Progenitor cell of endocrine pancreas (in vitro differentiated cells): Measurements from ENCODE around the gene IGFLR1. TPM values are rescaled to one million over a fixed set of nuclear protein-coding genes. Genes with fewer than 3 reads are reported as not detected.

ENCODE experiments used
- DNase-seq: peaks from one replicate; pipeline ENCODE4 v3.0.0; 2021; ENCODE audit warnings: low spot score; ENCODE audit not compliant: unreplicated experiment
- H3K27ac Mint-ChIP-seq: 2 replicates; pipeline ENCODE4 v1.8.0; 2021; ENCODE audit warnings: mild to moderate bottlenecking, moderate library complexity, mixed read lengths
- H3K27me3 Mint-ChIP-seq: 2 replicates; pipeline ENCODE4 v1.8.0; 2021; ENCODE audit warnings: mixed read lengths
- H3K36me3 Mint-ChIP-seq: 2 replicates; pipeline ENCODE4 v1.8.0; 2022; ENCODE audit warnings: mixed read lengths; ENCODE audit not compliant: insufficient read depth
- H3K4me1 Mint-ChIP-seq: 2 replicates; pipeline ENCODE4 v1.8.0; 2021; ENCODE audit warnings: low read depth, mixed read lengths
- H3K4me3 Mint-ChIP-seq: 2 replicates; pipeline ENCODE4 v1.8.0; 2021; ENCODE audit warnings: low read depth, mild to moderate bottlenecking, moderate library complexity, mixed read lengths
- H3K9me3 Mint-ChIP-seq: 2 replicates; pipeline ENCODE4 v1.8.0; 2021; ENCODE audit warnings: low read depth, mixed read lengths
- CTCF ChIP-seq: fragments of 200-600 bp; sonication (generic); IDR thresholded peaks from one replicate; pipeline ENCODE4 v1.5.0; 2021; ENCODE audit warnings: antibody characterized with exemption, mild to moderate bottlenecking; ENCODE audit not compliant: unreplicated experiment
- total RNA-seq: library from RNA; stranded (reverse); gene quantifications from 2 replicates; pipeline ENCODE4 v1.2.1, GENCODE V29; 2021

The IGFLR1 gene
- total RNA-seq, 1 donor from 2014 or later = 5.1 TPM

- Mint-ChIP-seq H3K4me1 (peaks cover 2% of the 10 kb centered on the region), H3K9me3 (no peaks in the 10 kb centered on the region), H3K36me3 (peaks cover 4% of the 10 kb centered on the region), H3K27me3 (peaks cover 5% of the 10 kb centered on the region), H3K27ac (no peak overlapping the region), H3K4me3 (no peak overlapping the region)
- DNase-seq = no peak
- no peak for TF ChIP-seq CTCF
These were observed 25.8 kb upstream of the IGFLR1 start for GRCh38 chr19:35768082-35768421.

- peak; percentile 63 for DNase-seq
- peaks cover 2% of the 10 kb centered on the region for H3K4me1 Mint-ChIP-seq
- H3K27ac Mint-ChIP-seq = no peak overlapping the region
- TF ChIP-seq CTCF = no peak
- H3K27me3 Mint-ChIP-seq = peaks cover 2% of the 10 kb centered on the region
- H3K9me3 Mint-ChIP-seq = no peaks in the 10 kb centered on the region
- H3K4me3 Mint-ChIP-seq = no peak overlapping the region
- peaks cover 4% of the 10 kb centered on the region for H3K36me3 Mint-ChIP-seq
These were observed 25.2 kb upstream of the IGFLR1 start for GRCh38 chr19:35767288-35768081.

- no peak overlapping the region for H3K4me3 Mint-ChIP-seq
- DNase-seq = no peak
These were observed 24.4 kb upstream of the IGFLR1 start for GRCh38 chr19:35766571-35767104.

GRCh38 chr19:35764432-35765315 lies 22.4 kb upstream of the IGFLR1 start:
- no peaks in the 10 kb centered on the region for H3K27me3 Mint-ChIP-seq
- peaks cover 6% of the 10 kb centered on the region for H3K36me3 Mint-ChIP-seq
- no peak for TF ChIP-seq CTCF
- no peak overlapping the region for H3K27ac Mint-ChIP-seq
- no peak overlapping the region for H3K4me3 Mint-ChIP-seq
- no peaks in the 10 kb centered on the region for H3K9me3 Mint-ChIP-seq
- no peak for DNase-seq
- H3K4me1 Mint-ChIP-seq = peaks cover 2% of the 10 kb centered on the region

More at GRCh38 chr19:35766571-35767104, 24.4 kb upstream of the IGFLR1 start:
- Mint-ChIP-seq H3K4me1 (peaks cover 2% of the 10 kb centered on the region), H3K27ac (no peak overlapping the region), H3K9me3 (no peaks in the 10 kb centered on the region), H3K27me3 (no peaks in the 10 kb centered on the region), H3K36me3 (peaks cover 8% of the 10 kb centered on the region)
- TF ChIP-seq CTCF = no peak

GRCh38 chr19:35760711-35761349 lies 18.6 kb upstream of the IGFLR1 start:
- no peak for TF ChIP-seq CTCF
- DNase-seq = no peak
- peaks cover 8% of the 10 kb centered on the region for H3K36me3 Mint-ChIP-seq
- no peak overlapping the region for H3K27ac Mint-ChIP-seq
- H3K9me3 Mint-ChIP-seq = no peaks in the 10 kb centered on the region
- H3K4me1 Mint-ChIP-seq = peaks cover 12% of the 10 kb centered on the region
- H3K4me3 Mint-ChIP-seq = no peak overlapping the region
- peaks cover 6% of the 10 kb centered on the region for H3K27me3 Mint-ChIP-seq
